SK-N-SH treated with all-trans-retinoic acid at 6 μM for 48 hours (cell line): ENCODE results near the gene RHBDL3.
"Not testable (repeated sequence)": the region's sequence is repeated elsewhere in the genome, so short reads cannot be mapped to it uniquely, and the experiment has no call there.

Source experiments
- ATAC-seq: fragments of 200-7000 bp; cut with Tn5 transposase; 3 replicates; pipeline ENCODE4 v1.9.1; 2020; ENCODE audit warnings: mild to moderate bottlenecking, moderate library complexity
- ARNTL ChIP-seq: fragments of 450-650 bp; formaldehyde crosslinking; IDR thresholded peaks from 2 replicates; pipeline ENCODE4 v1.5.0; 2020; ENCODE audit warnings: low read depth, mild to moderate bottlenecking, moderate library complexity, borderline replicate concordance
- BACH2 ChIP-seq: fragments of 250-450 bp; sonication (Bioruptor Pico); IDR thresholded peaks from 2 replicates; pipeline ENCODE4 v1.9.0; 2021; ENCODE audit warnings: mild to moderate bottlenecking, borderline replicate concordance
- CREB5 ChIP-seq: fragments of 250-450 bp; sonication (Bioruptor Pico); IDR thresholded peaks from 2 replicates; pipeline ENCODE4 v1.5.1; 2020; ENCODE audit warnings: low read depth, mild to moderate bottlenecking, moderate library complexity
- CSDC2 ChIP-seq: fragments of 250-450 bp; sonication (Bioruptor Pico); IDR thresholded peaks from 2 replicates; pipeline ENCODE4 v1.5.0; 2020; ENCODE audit warnings: mild to moderate bottlenecking, moderate library complexity
- ESRRG ChIP-seq: fragments of 250-450 bp; sonication (Bioruptor Pico); IDR thresholded peaks from 2 replicates; pipeline ENCODE4 v1.6.1; 2021; ENCODE audit warnings: mild to moderate bottlenecking
- GLIS3 ChIP-seq: fragments of 250-450 bp; sonication (Bioruptor Pico); IDR thresholded peaks from 2 replicates; pipeline ENCODE4 v1.5.0; 2020; ENCODE audit warnings: mild to moderate bottlenecking, moderate library complexity
- ISL1 ChIP-seq: fragments of 250-450 bp; sonication (Bioruptor Pico); IDR thresholded peaks from 2 replicates; pipeline ENCODE4 v2.1.2; 2022; ENCODE audit warnings: mild to moderate bottlenecking, moderate library complexity
- OSR1 ChIP-seq: fragments of 250-450 bp; sonication (Bioruptor Pico); IDR thresholded peaks from 2 replicates; pipeline ENCODE4 v1.8.0; 2022; ENCODE audit warnings: moderate library complexity, mild to moderate bottlenecking, inconsistent platforms
- PATZ1 ChIP-seq: fragments of 250-450 bp; sonication (Bioruptor Pico); IDR thresholded peaks from 2 replicates; pipeline ENCODE4 v1.8.0; 2020; ENCODE audit warnings: mild to moderate bottlenecking, moderate library complexity, borderline replicate concordance
- POU6F1 ChIP-seq: fragments of 250-450 bp; sonication (Bioruptor Pico); IDR thresholded peaks from 2 replicates; pipeline ENCODE4 v1.8.0; 2021; ENCODE audit warnings: low read depth, mild to moderate bottlenecking, moderate library complexity, borderline replicate concordance
- PPARA ChIP-seq: fragments of 250-450 bp; sonication (Bioruptor Pico); IDR thresholded peaks from 2 replicates; pipeline ENCODE4 v1.5.0; 2020; ENCODE audit warnings: mild to moderate bottlenecking, borderline replicate concordance
- RARB ChIP-seq: fragments of 250-450 bp; sonication (Bioruptor Pico); IDR thresholded peaks from 2 replicates; pipeline ENCODE4 v1.8.0; 2021; ENCODE audit warnings: mild to moderate bottlenecking, moderate library complexity
- SNAI2 ChIP-seq: fragments of 250-450 bp; sonication (Bioruptor Pico); IDR thresholded peaks from 2 replicates; pipeline ENCODE4 v1.5.0; 2020; ENCODE audit warnings: mild to moderate bottlenecking, moderate library complexity
- TCF4 ChIP-seq: fragments of 250-450 bp; sonication (Bioruptor Pico); IDR thresholded peaks from 2 replicates; pipeline ENCODE4 v1.8.0; 2021; ENCODE audit warnings: mild to moderate bottlenecking, moderate library complexity, borderline replicate concordance
- TOX ChIP-seq: fragments of 250-450 bp; sonication (Bioruptor Pico); IDR thresholded peaks from 2 replicates; pipeline ENCODE4 v1.8.0; 2021; ENCODE audit warnings: mild to moderate bottlenecking, moderate library complexity, borderline replicate concordance
- TSHZ2 ChIP-seq: fragments of 250-450 bp; sonication (Bioruptor Pico); IDR thresholded peaks from 2 replicates; pipeline ENCODE4 v1.5.0; 2020; ENCODE audit warnings: mild to moderate bottlenecking, moderate library complexity
- ZC3H10 ChIP-seq: fragments of 250-450 bp; sonication (Bioruptor Pico); IDR thresholded peaks from 2 replicates; pipeline ENCODE4 v1.5.1; 2021; ENCODE audit warnings: mild to moderate bottlenecking, moderate library complexity
- ZFP3 ChIP-seq: fragments of 250-450 bp; sonication (Bioruptor Pico); IDR thresholded peaks from 2 replicates; pipeline ENCODE4 v1.5.0; 2020; ENCODE audit warnings: mild to moderate bottlenecking, moderate library complexity
- ZFP30 ChIP-seq: fragments of 450-650 bp; formaldehyde crosslinking; IDR thresholded peaks from 2 replicates; pipeline ENCODE4 v1.5.0; 2022; ENCODE audit warnings: mild to moderate bottlenecking, moderate library complexity
- ZNF70 ChIP-seq: fragments of 450-650 bp; formaldehyde crosslinking; IDR thresholded peaks from 2 replicates; pipeline ENCODE4 v1.5.0; 2020; ENCODE audit warnings: mild to moderate bottlenecking, moderate library complexity

The RHBDL3 gene

GRCh38 chr17:32311028-32311536 lies 45.5 kb downstream of the RHBDL3 start:
- ATAC-seq, result peak; percentile 57

GRCh38 chr17:32314636-32315035 lies 49.0 kb downstream of the RHBDL3 start:
- TF ChIP-seq ZFP30, result no peak
- no peak for TF ChIP-seq GLIS3 (CRISPR knock-in tag)
- TF ChIP-seq TOX (CRISPR knock-in tag), result no peak
- no peak for TF ChIP-seq ESRRG (CRISPR knock-in tag)
- ATAC-seq, result no peak

More at GRCh38 chr17:32311028-32311536, 45.5 kb downstream of the RHBDL3 start:
- no peak for TF ChIP-seq ZFP30
- TF ChIP-seq OSR1 (CRISPR knock-in tag), result no peak
- no peak for TF ChIP-seq TSHZ2
- no peak for TF ChIP-seq CSDC2 (CRISPR knock-in tag)
- no peak for TF ChIP-seq BACH2 (CRISPR knock-in tag)
- no peak for TF ChIP-seq PATZ1 (CRISPR knock-in tag)
- no peak for TF ChIP-seq GLIS3 (CRISPR knock-in tag)
- no peak for TF ChIP-seq SNAI2
- no peak for TF ChIP-seq CREB5 (CRISPR knock-in tag)
- no peak for TF ChIP-seq ESRRG (CRISPR knock-in tag)
- TF ChIP-seq ZFP3, result no peak
- TF ChIP-seq ARNTL (CRISPR knock-in tag), result no peak
- no peak for TF ChIP-seq RARB (CRISPR knock-in tag)
- TF ChIP-seq ZNF70 (CRISPR knock-in tag), result no peak
- TF ChIP-seq, all 23 proteins: peak for 0

- no peak for ATAC-seq
- TF ChIP-seq POU6F1 (CRISPR knock-in tag) (no peak), ISL1 (CRISPR knock-in tag) (no peak), BACH2 (CRISPR knock-in tag) (no peak), PATZ1 (CRISPR knock-in tag) (no peak)
- TF ChIP-seq, all 23 proteins: peak for 0
Observed at GRCh38 chr17:32315171-32315570, 49.5 kb downstream of the RHBDL3 start.

- ATAC-seq, result not testable (repeated sequence)
Observed at GRCh38 chr17:32316653-32317052, 51.0 kb downstream of the RHBDL3 start.

GRCh38 chr17:32317353-32317752 lies 51.7 kb downstream of the RHBDL3 start:
- no peak for ATAC-seq
- TF ChIP-seq ZNF70 (CRISPR knock-in tag) (no peak), POU6F1 (CRISPR knock-in tag) (no peak), TSHZ2 (no peak), SNAI2 (no peak), ZC3H10 (CRISPR knock-in tag) (no peak), PPARA (CRISPR knock-in tag) (no peak), ZFP3 (no peak), TCF4 (no peak), TOX (CRISPR knock-in tag) (no peak)
